ENCODE results near the gene ACTN1.

DNA sequence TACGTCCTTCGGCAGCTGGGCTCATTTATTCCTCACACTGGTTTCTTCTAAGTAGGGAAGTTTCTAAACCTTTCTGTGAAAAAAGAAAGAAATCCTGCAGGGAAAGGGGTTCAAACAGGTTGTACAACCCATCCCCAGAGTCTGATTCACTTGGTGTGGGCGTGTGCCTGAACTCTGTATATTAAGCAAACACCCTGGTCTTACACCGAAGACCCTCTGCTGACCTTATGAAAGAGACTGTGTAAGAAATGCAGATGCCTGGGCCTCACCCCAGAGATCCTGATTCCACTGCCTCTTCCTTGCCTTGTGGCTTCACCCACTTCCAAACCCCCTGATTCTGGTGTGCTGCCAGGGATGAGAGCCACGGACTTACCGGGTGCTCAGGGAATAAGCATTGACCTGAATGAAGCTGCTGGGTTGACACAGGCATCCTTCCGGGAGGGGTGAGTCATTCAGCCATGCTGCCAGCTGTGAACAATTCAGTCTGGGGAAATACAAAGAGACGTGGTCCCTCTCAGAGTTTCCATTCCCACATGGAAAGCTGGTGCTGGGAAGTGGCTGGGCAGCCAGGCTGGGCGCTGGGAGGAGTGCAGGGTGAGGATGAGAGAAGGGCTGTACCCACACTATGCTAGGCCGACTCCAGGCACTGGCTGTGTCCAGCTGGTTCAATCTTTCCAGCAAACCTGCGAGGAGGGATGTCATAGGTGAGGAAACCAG, 26.5 kb upstream of the ACTN1 start:
- TF ChIP-seq, protein P1, sequence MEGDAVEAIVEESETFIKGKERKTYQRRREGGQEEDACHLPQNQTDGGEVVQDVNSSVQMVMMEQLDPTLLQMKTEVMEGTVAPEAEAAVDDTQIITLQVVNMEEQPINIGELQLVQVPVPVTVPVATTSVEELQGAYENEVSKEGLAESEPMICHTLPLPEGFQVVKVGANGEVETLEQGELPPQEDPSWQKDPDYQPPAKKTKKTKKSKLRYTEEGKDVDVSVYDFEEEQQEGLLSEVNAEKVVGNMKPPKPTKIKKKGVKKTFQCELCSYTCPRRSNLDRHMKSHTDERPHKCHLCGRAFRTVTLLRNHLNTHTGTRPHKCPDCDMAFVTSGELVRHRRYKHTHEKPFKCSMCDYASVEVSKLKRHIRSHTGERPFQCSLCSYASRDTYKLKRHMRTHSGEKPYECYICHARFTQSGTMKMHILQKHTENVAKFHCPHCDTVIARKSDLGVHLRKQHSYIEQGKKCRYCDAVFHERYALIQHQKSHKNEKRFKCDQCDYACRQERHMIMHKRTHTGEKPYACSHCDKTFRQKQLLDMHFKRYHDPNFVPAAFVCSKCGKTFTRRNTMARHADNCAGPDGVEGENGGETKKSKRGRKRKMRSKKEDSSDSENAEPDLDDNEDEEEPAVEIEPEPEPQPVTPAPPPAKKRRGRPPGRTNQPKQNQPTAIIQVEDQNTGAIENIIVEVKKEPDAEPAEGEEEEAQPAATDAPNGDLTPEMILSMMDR (IDR thresholded peaks at IDR 0.05) = no peak
- no peak for TF ChIP-seq POLR2A (IDR thresholded peaks at IDR 0.05)
